Activated CD4-positive, CD25-positive, alpha-beta regulatory T cell treated with anti-CD3 and anti-CD28 coated beads, Interleukin-2, amount 50 U/mL, for 16 hours (primary cell): ENCODE data around the gene PFKP.
"Not testable (repeated sequence)": the region's sequence is repeated elsewhere in the genome, so short reads cannot be mapped to it uniquely, and the experiment has no call there.

Experiments
- DNase-seq: peaks from one replicate; pipeline ENCODE4 v3.0.0-alpha.2; 2020; ENCODE audit warnings: low read depth, low spot score

The PFKP gene

GRCh38 chr10:3046981-3047547, 20.3 kb upstream of the PFKP start:
- no peak for DNase-seq

- DNase-seq: no peak
Observed at GRCh38 chr10:3047596-3047995, 19.8 kb upstream of the PFKP start.

GRCh38 chr10:3048119-3049019, 19.0 kb upstream of the PFKP start:
- no peak for DNase-seq

- DNase-seq: no peak
Observed at GRCh38 chr10:3051692-3052091, 15.7 kb upstream of the PFKP start.

- no peak for DNase-seq
Observed at GRCh38 chr10:3053155-3053554, 14.2 kb upstream of the PFKP start.

- no peak for DNase-seq
Observed at GRCh38 chr10:3054183-3054850, 13.0 kb upstream of the PFKP start.

- DNase-seq: no peak
Observed at GRCh38 chr10:3054851-3055199, 12.5 kb upstream of the PFKP start.

GRCh38 chr10:3056280-3057037, 10.9 kb upstream of the PFKP start:
- DNase-seq: no peak

- DNase-seq: no peak
Observed at GRCh38 chr10:3057946-3058345, 9.4 kb upstream of the PFKP start.

- no peak for DNase-seq
Observed at GRCh38 chr10:3059974-3060373, 7.4 kb upstream of the PFKP start.

GRCh38 chr10:3060481-3060889, 6.9 kb upstream of the PFKP start:
- DNase-seq: no peak

GRCh38 chr10:3061323-3061898, 5.9 kb upstream of the PFKP start:
- DNase-seq: not testable (repeated sequence)

- no peak for DNase-seq
Observed at GRCh38 chr10:3062502-3063186, 4.7 kb upstream of the PFKP start.

GRCh38 chr10:3064423-3064822, 2.9 kb upstream of the PFKP start:
- no peak for DNase-seq

- DNase-seq: no peak
Observed at GRCh38 chr10:3065622-3066021, 1.7 kb upstream of the PFKP start.

GRCh38 chr10:3066317-3067117, 831 bp upstream of the PFKP start:
- no peak for DNase-seq

- DNase-seq: no peak
Observed at GRCh38 chr10:3067859-3068179, 471 bp downstream of the PFKP start.

- peak; percentile 18 for DNase-seq
Observed at GRCh38 chr10:3068201-3068967, 1.0 kb downstream of the PFKP start.

- no peak for DNase-seq
Observed at GRCh38 chr10:3068968-3069737, 1.8 kb downstream of the PFKP start.
